Mesodermal cell (in vitro differentiated cells): Measurements from ENCODE around the gene WASF2.

Experiments used
- H3K27ac ChIP-seq: 2 replicates; pipeline ENCODE4 v1.7.0; 2013; ENCODE audit warnings: mild to moderate bottlenecking, low read depth, low read length, moderate library complexity; ENCODE audit not compliant: severe bottlenecking
- H3K36me3 ChIP-seq: 2 replicates; pipeline ENCODE4 v1.7.1; 2013; ENCODE audit warnings: mild to moderate bottlenecking, low read length, moderate library complexity; ENCODE audit not compliant: control insufficient read depth, insufficient read depth
- H3K4me1 ChIP-seq: one replicate; pipeline ENCODE4 v1.7.1; 2013; ENCODE audit warnings: mild to moderate bottlenecking, low read length; ENCODE audit not compliant: insufficient read depth, control insufficient read depth, poor library complexity, severe bottlenecking
- H3K4me3 ChIP-seq: 2 replicates; pipeline ENCODE4 v1.7.0; 2013; ENCODE audit warnings: low read length, control low read depth, mild to moderate bottlenecking; ENCODE audit not compliant: insufficient read depth, poor library complexity, severe bottlenecking; ENCODE audit errors: extremely low read depth
- H3K9me3 ChIP-seq: 2 replicates; pipeline ENCODE4 v1.7.1; 2013; ENCODE audit warnings: mild to moderate bottlenecking, low read length, moderate library complexity; ENCODE audit not compliant: control insufficient read depth
- WGBS, 2 experiments: methylation state at CpG; one replicate each; pipeline ENCODE4 v1.1.5; 2013; ENCODE audit warnings: missing lambda C conversion rate in 2 of 2; ENCODE audit not compliant: insufficient coverage in 2 of 2; 5-methylcytosine and 5-hydroxymethylcytosine counted together

Gene WASF2

DNA sequence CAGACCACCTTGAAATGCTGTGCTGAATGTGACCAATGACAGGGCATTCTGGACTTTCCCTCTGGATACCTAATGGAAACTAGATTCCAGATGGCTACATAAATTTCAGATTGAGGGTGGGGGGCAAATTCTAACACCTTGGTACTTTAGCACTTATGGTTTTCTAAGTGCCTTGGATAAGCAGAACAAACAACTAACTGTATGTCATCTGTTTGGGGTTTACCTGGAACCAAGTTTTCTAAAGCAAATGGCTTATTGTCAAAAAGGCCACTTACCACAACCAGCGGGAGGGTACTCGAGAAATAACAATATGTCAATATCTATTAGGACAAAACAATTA lies 58.4 kb downstream of the WASF2 start:
- peaks cover 36% of the 10 kb centered on the region for H3K36me3 ChIP-seq
- peak overlapping the region; percentile 11 for H3K27ac ChIP-seq
- WGBS, 2 experiments: no CpG with 5 or more reads among the region's 2 CpGs
- H3K4me1 ChIP-seq: peaks cover 49% of the 10 kb centered on the region
- no peaks in the 10 kb centered on the region for H3K9me3 ChIP-seq
- no peak overlapping the region for H3K4me3 ChIP-seq

DNA sequence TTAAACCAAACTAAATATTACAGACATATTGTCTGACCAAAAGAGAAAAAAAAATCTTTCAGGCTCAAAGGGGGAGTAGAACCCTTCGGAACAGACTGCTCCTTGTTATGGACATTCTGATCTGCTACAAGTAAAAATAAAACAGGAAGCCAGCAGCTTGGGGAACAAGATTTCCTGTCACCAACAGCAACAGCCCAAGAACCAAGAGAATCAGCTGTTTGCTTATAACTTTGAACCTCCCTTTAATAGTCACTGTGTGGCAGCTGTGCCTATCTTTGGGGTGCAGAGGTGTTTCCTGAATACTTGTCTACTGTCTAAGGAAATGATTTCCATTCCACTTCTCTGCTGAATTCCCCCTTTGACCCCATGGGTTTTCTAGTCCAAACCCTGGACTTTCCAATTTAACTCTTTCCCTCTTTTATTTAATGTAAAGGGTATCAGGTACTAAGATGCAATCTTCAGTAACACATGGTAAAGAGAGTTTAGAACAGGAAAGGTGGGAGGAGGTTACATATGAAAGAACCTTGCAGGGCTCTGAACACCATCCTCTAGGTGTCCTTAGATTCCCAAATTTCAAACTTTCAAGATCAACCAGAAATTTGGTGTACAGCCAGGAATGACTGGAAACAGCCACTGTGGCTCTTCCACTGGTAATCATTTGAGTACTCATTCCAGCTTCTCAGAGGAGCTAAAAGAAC lies 58.9 kb downstream of the WASF2 start:
- H3K4me1 ChIP-seq: peaks cover 44% of the 10 kb centered on the region
- no peaks in the 10 kb centered on the region for H3K9me3 ChIP-seq
- peaks cover 41% of the 10 kb centered on the region for H3K36me3 ChIP-seq
- 83% methylated on average over 1 of the region's 1 CpG; no CpG with 5 or more reads in 1 of the 2 experiments for WGBS, 2 experiments
- peak overlapping the region; percentile 11 for H3K27ac ChIP-seq
- no peak overlapping the region for H3K4me3 ChIP-seq

DNA sequence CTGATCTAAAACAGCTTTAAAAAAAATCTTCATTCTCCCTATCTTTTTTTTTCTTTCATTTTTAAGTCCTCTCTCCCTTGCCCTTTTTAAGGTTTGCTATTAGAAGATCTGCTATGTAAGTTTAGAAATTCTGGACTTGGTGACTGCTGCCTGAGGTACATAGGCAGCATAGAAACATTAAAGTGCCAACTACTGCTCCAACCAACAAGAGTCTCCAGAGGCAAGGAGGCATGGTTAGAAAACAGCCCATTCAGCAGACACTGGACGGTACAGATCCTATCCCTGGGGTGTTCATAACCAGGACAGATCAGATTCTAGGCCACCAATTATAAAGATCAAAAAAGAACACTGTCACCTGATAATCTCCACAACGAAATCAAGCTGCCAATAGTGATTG lies 60.9 kb downstream of the WASF2 start:
- no peak overlapping the region for H3K4me3 ChIP-seq
- H3K9me3 ChIP-seq: no peaks in the 10 kb centered on the region
- H3K27ac ChIP-seq: peak overlapping the region; percentile 90
- peaks cover 52% of the 10 kb centered on the region for H3K36me3 ChIP-seq
- 66 to 88% methylated on average over 1 to 2 of the region's 2 CpGs for WGBS, 2 experiments
- H3K4me1 ChIP-seq: peaks cover 40% of the 10 kb centered on the region

DNA sequence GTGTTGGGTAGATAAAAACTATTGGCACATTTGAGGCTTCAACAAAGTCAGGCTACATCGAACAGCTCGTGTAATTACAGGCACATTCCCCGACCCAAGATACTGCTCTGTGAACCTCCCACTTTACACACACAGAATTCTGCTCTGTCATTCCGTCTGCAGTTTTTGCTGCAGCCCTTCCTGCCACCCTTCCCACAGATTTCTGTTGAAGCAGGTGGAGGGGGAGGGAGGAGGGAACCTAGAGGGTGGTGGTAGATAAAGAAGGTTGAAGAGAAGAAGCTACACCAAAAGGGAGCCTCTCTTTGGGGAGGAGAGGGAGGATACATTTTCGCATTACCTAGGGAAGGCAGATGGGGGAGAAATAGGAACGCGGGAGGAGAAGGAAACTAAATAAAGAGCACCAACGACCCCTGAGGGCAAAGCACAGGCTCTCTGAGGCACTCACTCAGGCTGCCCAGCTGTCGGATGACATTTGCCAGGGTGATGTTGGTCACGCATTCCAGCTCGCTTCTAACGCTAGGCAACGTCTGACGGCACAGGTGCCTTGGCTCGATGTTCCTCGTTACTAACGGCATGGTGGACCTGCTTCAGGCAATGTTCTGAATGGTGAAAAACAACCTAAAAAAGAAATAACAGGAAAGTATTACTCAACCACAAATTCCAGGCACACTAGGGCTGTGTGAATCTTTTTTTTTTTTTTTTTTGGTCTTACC lies 61.5 kb downstream of the WASF2 start:
- peaks cover 40% of the 10 kb centered on the region for H3K4me1 ChIP-seq
- H3K4me3 ChIP-seq: no peak overlapping the region

DNA sequence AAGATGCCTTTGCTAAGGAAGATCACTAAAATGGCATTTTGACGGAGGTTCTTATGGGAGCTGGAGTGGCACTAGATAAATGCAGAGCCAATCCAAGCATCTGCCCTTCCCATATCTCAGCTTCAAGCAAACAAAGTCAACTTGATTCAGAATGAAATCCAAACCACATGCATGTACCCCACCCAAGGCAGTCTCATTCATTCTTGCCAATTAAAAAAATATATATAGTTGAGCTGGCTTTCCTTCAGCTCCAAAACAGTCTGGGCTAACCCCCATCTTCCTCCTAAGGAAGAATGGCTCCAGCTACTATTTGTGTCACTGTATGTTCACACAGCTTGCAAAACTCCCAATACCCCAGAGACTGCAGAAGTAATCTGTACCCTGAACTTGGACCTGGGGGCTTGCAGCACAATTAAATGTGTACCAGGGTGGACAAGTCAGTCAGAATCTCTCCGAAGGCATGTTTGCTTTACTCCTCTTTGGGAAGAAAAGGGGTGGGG lies 62.1 kb downstream of the WASF2 start:
- 56% methylated on average over 1 of the region's 2 CpGs; no CpG with 5 or more reads in 1 of the 2 experiments for WGBS, 2 experiments
- Histone ChIP-seq H3K9me3 (no peaks in the 10 kb centered on the region), H3K4me1 (peaks cover 40% of the 10 kb centered on the region), H3K27ac (peak overlapping the region; percentile 90), H3K36me3 (peaks cover 45% of the 10 kb centered on the region), H3K4me3 (no peak overlapping the region)

More for the DNA sequence above, 61.5 kb downstream of the WASF2 start:
- peaks cover 50% of the 10 kb centered on the region for H3K36me3 ChIP-seq
- WGBS, 2 experiments: 31 to 35% methylated on average over 4 to 8 of the region's 17 CpGs
- peak overlapping the region; percentile 90 for H3K27ac ChIP-seq
- H3K9me3 ChIP-seq: no peaks in the 10 kb centered on the region

DNA sequence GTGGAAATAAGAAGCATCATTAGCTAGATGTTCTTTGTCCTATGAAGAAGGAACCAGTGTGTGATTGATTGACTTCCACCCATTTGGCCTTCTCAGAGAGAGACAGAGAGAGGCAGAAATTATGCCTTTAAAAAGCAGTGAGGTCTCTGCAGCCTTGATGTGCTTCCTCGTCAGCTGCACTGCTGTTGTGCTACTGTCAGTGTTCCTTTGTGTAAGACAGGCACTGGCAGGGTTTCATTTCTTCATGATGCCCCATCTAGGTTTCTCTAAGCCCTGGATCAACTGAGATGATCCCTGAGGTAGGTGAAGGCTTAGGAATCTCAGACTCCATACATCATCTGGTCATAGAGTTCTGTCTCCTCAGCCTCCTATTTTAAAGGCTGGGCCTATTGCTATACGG lies 62.6 kb downstream of the WASF2 start:
- H3K36me3 ChIP-seq: peaks cover 48% of the 10 kb centered on the region
- 93 to 100% methylated on average over 1 to 2 of the region's 2 CpGs for WGBS, 2 experiments
- no peak overlapping the region for H3K4me3 ChIP-seq
- H3K27ac ChIP-seq: no peak overlapping the region
- no peaks in the 10 kb centered on the region for H3K9me3 ChIP-seq
- peaks cover 40% of the 10 kb centered on the region for H3K4me1 ChIP-seq

DNA sequence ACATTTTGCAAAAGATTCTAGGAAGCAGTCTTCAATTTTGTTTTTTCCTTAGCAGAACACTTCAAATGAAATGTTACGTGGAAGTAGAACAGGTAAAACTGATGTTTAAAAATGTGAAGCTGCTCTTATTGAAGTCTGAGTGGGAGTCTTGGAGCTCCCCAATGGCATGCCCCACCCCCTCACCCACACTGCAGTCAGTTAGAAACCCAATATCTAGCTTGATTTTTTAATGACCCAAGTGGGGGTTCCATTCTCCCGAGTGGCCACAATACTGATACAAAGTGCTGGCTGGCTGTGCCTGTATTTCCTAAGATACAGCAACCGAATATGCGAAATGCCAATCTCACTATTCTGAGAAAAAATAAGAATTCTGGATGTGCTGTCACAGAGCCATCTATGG lies 66.3 kb downstream of the WASF2 start:
- Histone ChIP-seq H3K4me3 (no peak overlapping the region), H3K27ac (no peak overlapping the region), H3K36me3 (peaks cover 47% of the 10 kb centered on the region), H3K4me1 (peaks cover 24% of the 10 kb centered on the region), H3K9me3 (no peaks in the 10 kb centered on the region)
- 80 to 92% methylated on average over 1 to 4 of the region's 4 CpGs for WGBS, 2 experiments

DNA sequence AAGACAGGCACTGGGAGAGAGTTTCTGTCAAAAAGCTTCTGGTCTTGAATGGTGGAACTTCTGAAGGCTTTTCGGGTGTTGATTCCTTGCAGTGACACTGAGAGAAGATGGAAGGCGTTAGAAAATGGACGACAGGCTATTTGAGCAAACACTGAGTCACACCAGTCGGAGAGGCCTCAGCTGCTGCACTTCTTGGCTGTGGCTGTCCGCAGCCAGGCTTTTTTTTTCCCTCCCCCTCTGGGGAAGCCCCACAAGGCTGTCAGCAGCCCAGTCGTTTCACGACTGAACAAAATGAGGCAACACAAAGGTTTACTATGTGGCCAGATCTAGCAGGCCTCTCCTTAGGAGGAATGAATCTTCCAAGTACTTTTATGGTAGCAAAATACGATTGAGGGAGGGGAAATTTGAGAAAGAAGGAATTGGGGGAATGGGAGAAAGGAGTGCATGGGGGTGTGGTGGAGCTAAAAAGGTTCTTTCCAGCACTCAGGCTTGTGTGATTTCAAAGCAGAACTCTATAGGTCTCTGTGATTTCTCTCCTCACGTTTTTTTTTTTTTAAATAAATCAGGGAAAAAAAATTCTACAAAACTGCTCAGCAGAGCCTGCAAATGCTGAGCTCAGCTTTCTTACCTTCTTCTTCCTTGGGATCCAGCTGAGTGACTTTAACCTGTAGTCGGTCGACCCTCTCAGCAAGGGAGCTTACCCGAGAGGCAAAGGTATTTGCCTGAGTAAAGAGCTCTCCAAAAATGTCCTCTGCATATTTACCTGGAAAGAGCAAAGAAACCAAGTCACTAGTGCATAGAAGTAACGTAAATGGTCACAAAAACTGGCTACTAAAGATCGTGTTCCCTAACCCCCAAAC lies 71.4 kb downstream of the WASF2 start:
- 30 to 38% methylated on average over 10 of the region's 14 CpGs for WGBS, 2 experiments
- H3K27ac ChIP-seq: peak overlapping the region; percentile 93

DNA sequence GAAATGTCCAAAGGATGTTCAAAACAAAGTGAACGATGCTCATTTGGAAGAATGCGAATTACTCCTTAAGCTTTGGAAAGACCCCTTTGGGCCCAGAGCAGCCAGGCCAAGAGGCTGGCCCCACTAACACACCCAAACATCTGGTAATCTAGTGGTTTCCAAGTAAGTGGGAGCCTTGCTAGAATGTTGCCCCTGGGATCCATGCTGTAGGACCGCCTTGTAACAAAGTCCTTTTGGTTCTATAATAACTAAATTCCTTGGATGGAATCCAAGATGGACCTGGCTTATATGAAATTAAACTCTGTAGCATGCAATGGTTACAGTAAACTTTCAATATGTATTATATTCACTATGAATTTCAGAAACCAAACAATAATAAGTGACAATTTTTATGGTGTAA lies 72.3 kb downstream of the WASF2 start:
- Histone ChIP-seq H3K27ac (peak overlapping the region; percentile 93), H3K9me3 (no peaks in the 10 kb centered on the region), H3K36me3 (peaks cover 60% of the 10 kb centered on the region), H3K4me1 (peaks cover 21% of the 10 kb centered on the region), H3K4me3 (no peak overlapping the region)
- 100% methylated on average over 2 of the region's 3 CpGs for WGBS, 2 experiments

More for the DNA sequence above, 71.4 kb downstream of the WASF2 start:
- Histone ChIP-seq H3K4me3 (no peak overlapping the region), H3K36me3 (peaks cover 52% of the 10 kb centered on the region), H3K9me3 (no peaks in the 10 kb centered on the region), H3K4me1 (peaks cover 21% of the 10 kb centered on the region)

DNA sequence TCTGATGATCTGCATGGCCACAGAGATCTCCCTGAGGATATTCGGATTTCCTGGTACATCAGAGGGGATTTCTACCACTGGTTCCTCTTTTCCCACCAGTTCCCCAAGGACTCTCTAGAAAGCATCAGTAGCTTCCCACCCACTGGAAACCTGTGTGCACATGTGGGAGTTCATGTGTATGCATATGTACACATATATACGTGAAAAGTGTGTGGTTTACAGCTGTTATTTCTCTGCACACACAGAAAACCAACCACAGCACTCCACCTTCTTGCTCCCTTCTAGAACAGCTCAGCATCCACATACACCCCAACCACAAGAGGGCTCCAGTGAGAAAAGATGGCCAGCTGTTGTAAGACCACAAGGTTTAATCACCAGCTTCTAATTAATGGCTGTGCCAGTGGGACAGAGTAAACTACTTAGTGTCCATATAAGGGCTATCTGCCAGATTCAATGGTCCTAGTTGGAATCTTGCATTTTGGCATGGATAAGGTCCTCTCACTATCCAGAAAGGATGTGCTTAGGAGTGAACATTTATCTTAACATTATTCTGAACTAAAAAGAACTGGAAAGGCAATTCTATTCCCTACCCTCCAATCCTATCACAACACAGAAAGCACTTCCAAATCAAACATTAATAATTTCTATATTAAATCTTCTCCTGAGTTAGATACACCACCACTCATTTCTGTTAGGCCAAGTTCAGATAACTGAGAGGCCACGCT lies 73.4 kb downstream of the WASF2 start:
- Histone ChIP-seq H3K4me3 (no peak overlapping the region), H3K9me3 (no peaks in the 10 kb centered on the region), H3K27ac (no peak overlapping the region), H3K4me1 (peaks cover 21% of the 10 kb centered on the region), H3K36me3 (peaks cover 69% of the 10 kb centered on the region)
- WGBS, 2 experiments: 86% methylated on average over 1 of the region's 3 CpGs; no CpG with 5 or more reads in 1 of the 2 experiments
